GM12872 (cell line): ENCODE measurements around the gene ADGRL3.

Source experiments
- TF ChIP-seq, protein P1 (sequence below): IDR thresholded peaks from 3 replicates; pipeline ENCODE4 v1.5.1; 2011; ENCODE audit warnings: low read depth, mild to moderate bottlenecking, low read length, moderate library complexity; ENCODE audit not compliant: insufficient read depth

ADGRL3 gene

DNA sequence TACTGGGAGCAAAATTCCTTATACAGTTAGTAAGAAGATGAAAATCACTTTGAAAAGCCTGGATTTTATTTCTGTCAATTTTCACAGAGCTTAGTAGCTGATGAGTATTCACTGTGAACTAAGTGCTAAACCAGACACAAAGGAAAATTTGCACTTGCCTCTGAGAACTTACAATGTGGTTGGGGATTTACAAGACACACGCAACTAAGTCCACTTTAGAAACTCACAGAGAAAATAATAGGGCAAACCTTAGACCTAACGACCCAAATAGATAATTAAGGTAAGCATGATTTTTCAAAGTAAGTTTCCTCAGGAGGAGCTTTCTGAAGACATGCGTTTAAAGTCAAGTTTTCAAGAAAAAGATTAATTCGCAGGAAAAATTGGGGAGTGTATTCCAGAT, 708.9 kb downstream of the ADGRL3 start:
- TF ChIP-seq, protein P1, sequence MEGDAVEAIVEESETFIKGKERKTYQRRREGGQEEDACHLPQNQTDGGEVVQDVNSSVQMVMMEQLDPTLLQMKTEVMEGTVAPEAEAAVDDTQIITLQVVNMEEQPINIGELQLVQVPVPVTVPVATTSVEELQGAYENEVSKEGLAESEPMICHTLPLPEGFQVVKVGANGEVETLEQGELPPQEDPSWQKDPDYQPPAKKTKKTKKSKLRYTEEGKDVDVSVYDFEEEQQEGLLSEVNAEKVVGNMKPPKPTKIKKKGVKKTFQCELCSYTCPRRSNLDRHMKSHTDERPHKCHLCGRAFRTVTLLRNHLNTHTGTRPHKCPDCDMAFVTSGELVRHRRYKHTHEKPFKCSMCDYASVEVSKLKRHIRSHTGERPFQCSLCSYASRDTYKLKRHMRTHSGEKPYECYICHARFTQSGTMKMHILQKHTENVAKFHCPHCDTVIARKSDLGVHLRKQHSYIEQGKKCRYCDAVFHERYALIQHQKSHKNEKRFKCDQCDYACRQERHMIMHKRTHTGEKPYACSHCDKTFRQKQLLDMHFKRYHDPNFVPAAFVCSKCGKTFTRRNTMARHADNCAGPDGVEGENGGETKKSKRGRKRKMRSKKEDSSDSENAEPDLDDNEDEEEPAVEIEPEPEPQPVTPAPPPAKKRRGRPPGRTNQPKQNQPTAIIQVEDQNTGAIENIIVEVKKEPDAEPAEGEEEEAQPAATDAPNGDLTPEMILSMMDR, result no peak

DNA sequence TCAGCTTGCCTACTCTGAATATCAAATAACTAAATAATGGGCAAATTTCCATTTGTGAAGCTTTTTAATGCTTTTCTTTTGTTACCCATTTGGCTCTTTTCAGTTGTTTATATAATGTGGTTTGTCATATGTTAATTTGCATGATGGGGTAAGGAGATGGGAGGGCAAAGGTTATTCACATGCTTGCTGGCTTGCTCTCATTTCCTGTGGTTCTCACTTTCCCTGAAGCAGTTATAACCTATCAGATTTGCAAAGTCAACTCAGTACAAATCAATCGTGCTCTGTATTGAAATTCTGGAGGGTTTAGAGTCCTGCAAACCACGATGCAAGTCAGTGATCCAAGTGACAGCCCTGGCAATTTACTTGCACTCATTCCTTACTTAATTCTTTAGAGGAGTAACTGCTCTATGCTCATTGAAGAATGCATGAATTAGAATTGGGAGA, 711.2 kb downstream of the ADGRL3 start:
- TF ChIP-seq, protein P1, result no peak

DNA sequence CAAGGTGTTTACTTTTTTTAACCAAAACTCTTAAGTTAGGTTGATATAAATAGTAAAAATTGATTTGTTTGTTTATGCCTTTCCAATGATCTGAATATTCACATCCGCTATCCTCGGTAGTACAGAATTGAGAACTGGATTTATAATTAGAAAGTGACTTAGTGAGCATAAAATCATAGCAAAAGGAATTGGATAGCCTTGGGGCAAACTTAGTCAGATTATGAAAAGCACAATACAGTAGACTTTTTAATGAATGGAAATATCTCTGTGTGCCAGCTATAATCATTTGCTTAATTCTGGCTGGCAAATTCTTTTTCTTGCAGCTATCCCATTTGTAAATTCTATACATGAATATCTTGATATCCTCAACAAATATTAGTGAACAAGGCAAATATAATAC, 713.5 kb downstream of the ADGRL3 start:
- TF ChIP-seq, protein P1, result no peak

DNA sequence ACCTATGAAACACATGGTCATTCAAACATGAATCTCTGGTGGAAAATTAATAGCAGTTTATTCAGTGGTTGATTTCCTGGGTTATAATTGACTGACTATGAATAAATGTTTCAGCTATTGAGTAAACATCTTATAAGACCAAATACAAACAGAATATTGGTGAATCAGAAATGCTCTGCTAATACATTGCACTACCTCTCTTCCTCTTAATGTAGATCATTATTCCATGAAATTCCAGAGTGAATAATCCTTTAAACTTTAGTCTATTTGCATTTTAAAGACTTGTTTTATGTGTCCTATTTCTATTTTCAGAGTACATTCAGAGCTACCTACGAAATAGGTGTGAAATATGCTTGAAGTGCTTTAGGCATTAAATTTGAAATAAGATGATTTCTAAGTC, 715.4 kb downstream of the ADGRL3 start:
- TF ChIP-seq, protein P1, result no peak

DNA sequence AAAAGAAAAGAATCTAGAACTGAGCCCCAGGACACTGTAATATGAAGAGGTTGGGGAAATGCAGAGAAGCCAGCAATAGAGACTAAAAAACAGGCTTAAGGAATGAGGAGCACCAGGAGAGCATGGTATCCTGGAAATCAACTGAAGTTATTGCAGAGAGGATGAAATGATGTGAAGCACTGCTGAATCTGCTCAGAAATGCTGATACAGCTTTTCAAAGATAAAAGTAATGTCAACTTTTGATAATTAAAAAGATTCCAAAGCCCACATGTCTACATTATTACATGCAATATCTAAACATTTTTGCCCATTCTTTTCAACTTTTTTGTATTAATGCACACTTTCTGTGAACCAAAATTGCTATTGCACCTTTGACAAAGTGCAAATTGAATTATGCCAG, 718.4 kb downstream of the ADGRL3 start:
- TF ChIP-seq, protein P1, result no peak

DNA sequence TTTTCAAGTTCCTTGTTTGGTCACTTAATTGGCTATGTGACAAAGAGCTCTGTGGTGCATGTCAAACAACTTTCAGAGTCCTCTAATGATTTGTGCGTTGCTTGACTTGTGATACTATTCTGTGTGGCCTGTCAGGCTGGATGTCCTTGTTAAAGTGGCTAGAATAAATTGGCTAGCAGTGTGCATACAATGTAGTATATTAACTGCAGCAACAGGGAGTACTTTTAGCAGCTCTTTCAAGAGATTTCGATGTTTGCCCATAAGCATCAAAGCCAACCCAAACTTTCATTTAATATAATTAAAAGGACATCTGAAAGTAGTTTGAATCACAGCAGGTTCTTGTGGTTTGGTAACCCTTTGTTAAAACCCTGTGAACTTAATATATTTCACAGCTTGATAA, 718.9 kb downstream of the ADGRL3 start:
- TF ChIP-seq, protein P1, result no peak

DNA sequence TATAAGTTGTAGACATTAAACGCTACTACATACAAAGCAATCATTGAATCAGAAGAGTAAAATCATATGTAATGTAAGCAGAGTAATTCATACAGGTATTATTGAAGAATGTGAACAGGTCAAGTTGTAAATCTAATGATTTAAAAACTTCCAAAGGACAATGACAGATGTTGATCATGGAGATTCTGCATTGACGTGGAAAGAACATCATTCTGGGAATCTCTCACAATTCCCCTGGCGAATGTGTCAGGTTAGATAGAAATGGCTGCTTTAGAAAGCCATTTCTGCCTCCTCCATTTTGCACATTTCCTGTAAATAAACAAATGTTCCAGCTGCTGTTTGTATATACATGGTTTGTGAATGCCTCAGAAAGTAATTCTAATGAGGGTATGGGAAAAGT, 719.4 kb downstream of the ADGRL3 start:
- TF ChIP-seq, protein P1, result no peak

DNA sequence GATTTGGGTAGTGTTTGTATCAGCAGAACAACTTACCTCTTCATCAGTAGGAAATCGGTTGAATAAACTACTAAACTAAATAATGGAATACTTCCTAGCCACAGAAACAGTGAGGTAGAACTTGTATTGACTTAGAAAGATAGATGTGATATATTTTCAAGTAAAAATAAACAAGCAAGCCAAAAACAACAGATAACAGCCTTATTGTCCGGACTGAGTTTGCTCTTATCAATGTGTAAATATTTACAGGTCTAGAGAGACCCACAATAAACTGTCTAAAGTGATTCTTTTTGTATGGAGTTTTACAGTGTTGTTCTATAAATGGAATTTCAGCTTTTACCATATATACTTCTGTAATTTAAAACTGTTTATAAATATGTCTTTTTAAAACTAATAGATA, 721.8 kb downstream of the ADGRL3 start:
- TF ChIP-seq, protein P1, result no peak
